Measurements from ENCODE around the gene CRKL.

CRKL gene

DNA sequence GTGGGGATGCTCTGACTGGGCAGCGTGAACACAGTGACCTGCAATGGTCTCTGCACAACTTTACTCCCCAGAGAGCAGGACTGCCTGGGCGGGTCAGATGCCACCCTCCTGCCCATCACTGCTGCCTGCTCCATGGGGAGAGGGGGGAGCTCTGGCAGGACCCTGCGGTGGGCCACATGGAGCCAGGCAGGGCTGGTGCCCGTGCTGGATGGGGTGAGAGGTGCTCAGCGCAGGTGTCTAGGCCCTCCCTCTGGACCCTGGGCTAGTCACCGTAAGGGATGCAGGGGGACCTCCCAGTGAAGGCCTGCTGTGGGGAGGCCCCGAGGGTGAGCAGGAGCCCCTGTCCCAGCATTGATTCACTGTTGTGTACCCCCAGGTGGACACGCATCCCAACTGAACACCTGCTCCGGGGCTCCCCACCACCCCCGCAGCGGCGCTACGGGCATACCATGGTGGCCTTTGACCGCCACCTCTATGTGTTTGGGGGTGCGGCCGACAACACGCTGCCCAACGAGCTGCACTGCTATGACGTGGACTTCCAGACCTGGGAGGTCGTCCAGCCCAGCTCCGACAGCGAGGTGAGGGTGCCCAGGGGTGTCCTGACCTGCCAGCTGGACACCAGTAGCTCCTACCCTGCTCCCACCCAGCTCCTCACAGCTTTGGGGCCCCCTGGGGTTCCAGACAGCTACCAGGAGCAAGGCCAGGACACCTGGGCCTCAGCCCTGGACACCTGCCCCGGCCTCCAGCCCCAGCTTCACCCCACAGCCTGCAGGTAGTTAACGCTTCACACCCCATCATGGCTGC lies 74.2 kb downstream of the CRKL start:
- H3K4me3 ChIP-seq (replicated peaks in 1 of 2; ENCODE audit: low read depth in 2 of 2, low read length in 2 of 2), result no peak overlapping the region
- no peak for DNase-seq (ENCODE audit: low read depth in 2 of 2)
- TF ChIP-seq, protein P1, sequence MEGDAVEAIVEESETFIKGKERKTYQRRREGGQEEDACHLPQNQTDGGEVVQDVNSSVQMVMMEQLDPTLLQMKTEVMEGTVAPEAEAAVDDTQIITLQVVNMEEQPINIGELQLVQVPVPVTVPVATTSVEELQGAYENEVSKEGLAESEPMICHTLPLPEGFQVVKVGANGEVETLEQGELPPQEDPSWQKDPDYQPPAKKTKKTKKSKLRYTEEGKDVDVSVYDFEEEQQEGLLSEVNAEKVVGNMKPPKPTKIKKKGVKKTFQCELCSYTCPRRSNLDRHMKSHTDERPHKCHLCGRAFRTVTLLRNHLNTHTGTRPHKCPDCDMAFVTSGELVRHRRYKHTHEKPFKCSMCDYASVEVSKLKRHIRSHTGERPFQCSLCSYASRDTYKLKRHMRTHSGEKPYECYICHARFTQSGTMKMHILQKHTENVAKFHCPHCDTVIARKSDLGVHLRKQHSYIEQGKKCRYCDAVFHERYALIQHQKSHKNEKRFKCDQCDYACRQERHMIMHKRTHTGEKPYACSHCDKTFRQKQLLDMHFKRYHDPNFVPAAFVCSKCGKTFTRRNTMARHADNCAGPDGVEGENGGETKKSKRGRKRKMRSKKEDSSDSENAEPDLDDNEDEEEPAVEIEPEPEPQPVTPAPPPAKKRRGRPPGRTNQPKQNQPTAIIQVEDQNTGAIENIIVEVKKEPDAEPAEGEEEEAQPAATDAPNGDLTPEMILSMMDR (IDR thresholded peaks at IDR 0.05; ENCODE audit: low read depth, low read length), result no peak

DNA sequence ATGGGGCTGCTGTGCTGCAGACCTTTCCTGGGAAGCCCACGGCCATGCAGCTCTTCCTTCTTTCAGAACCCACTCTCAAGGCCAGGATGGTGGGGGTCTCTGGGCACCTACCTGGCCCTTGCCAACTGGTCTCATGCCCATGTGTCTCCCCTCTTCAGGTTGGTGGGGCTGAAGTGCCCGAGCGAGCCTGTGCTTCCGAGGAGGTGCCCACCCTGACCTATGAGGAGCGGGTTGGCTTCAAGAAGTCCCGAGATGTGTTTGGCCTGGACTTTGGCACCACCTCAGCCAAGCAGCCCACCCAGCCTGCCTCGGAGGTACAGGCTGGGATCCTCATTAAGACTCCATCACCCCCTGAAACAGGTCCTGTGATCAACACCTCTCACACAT lies 74.8 kb downstream of the CRKL start:
- no peak overlapping the region for H3K4me3 ChIP-seq (replicated peaks in 1 of 2; ENCODE audit: low read depth in 2 of 2, low read length in 2 of 2)
- no peak for DNase-seq (ENCODE audit: low read depth in 2 of 2)
- TF ChIP-seq, protein P1 (IDR thresholded peaks at IDR 0.05; ENCODE audit: low read depth, low read length), result no peak

DNA sequence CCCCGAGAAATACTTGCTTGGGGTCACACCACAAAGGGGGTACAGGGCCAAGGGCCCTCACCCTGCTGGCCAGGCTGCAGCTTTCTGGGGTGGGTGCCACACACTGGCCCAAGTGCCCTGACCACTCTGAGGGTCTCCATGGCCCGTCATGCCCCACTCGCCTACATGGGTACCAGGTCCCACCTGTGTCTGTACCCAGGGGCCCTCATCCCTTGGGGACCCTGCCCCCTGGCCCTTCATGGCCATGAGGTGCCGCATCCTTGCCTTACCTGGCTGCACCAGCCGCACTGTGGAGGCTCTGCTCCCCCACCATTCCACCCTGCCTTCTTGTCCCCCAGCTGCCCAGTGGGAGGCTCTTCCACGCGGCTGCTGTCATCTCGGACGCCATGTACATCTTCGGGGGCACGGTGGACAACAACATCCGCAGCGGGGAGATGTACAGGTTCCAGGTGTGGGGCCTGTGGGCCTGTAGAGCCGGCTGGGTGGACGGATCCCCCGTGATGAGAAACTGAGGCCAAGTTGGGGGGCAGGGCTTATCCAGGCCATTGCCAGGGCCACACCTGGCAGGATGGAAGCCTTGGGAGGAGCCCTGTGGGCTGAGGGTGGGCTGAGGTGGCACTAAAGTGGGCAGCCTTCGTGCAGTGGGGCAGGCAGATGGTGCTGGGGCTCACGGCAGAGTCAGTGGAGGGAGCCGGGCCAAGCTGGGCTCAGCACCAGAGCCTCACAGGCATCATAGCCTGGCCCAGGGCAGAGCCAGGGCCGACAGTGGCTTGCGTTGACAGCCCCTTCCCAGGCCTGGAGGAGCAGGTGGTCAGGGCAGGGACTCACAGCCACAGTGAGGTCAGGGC lies 75.5 kb downstream of the CRKL start:
- DNase-seq (ENCODE audit: low read depth in 2 of 2), result no peak
- H3K4me3 ChIP-seq (replicated peaks in 1 of 2; ENCODE audit: low read depth in 2 of 2, low read length in 2 of 2), result no peak overlapping the region
- TF ChIP-seq, protein P1 (IDR thresholded peaks at IDR 0.05; ENCODE audit: low read depth, low read length), result no peak

DNA sequence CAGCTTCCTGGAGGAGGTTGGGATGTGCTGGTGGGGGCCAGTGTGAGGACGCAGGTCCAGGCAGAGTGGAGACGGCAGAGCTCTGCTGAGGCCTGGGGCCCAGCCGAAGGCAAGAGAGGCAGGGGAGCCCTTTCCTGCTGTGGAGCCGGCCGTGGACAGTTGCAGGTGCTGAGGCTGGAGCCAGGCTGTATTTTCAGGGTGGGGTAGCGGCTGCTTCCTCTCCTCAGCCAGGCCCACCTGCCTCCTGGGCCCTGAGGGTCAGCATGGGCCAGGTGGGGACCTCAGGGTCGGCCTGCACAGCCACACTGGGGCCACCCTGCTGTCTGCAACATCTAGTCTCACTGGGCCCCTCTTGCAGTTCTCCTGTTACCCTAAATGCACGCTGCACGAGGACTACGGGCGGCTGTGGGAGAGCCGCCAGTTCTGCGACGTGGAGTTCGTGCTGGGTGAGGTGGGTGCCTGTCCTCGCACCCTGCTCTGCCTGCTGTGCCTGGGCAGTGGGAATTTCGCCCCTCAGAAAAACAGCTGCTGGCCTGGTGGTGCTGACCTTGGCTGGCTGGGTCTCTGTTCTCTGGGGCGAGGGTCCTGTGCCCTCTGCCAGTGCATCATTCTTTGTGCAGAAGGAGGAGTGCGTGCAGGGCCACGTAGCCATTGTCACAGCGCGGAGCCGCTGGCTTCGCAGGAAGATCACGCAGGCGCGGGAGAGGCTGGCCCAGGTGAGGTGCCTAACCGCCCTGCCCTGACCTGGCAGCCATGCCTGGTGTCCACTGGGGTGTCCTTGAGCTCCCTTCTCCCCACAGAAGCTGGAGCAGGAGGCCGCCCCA lies 76.3 kb downstream of the CRKL start:
- no peak overlapping the region for H3K4me3 ChIP-seq (replicated peaks in 1 of 2; ENCODE audit: low read depth in 2 of 2, low read length in 2 of 2)

DNA sequence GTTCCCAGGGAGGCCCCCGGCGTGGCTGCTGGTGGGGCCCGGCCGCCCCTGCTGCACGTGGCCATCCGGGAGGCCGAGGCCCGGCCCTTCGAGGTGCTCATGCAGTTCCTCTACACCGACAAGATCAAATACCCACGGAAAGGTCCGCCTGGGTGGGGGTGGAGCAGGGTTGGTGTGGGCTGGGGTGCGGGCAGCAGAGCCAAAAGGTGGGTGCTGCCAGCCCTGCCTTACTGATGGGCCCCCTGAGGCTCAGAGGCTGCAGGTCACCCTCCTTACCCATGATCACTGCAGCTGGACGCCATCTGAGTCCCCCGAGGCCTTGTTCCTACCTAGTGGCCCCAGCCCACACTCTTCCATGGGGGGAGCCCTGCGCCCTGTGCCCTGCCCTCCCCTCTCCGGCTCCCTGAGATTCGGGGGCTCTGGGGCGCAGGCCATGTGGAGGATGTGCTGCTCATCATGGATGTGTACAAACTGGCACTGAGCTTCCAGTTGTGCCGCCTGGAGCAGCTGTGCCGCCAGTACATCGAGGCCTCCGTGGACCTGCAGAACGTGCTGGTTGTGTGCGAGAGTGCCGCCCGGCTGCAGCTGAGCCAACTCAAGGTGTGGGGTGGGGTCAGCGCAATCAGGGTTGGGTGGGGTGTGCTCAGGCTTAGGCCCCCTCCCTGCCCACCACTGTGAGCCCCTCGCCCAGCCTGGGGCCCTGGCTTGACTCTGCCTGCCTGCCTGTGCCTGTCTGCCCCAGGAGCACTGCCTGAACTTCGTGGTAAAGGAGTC lies 77.1 kb downstream of the CRKL start:
- TF ChIP-seq, protein P1 (IDR thresholded peaks at IDR 0.05; ENCODE audit: low read depth, low read length), result no peak
- DNase-seq (ENCODE audit: low read depth in 2 of 2), result no peak
- H3K4me3 ChIP-seq (replicated peaks in 1 of 2; ENCODE audit: low read depth in 2 of 2, low read length in 2 of 2), result no peak overlapping the region

More for the DNA sequence above, 76.3 kb downstream of the CRKL start:
- DNase-seq (ENCODE audit: low read depth in 2 of 2), result no peak
- TF ChIP-seq, protein P1 (IDR thresholded peaks at IDR 0.05; ENCODE audit: low read depth, low read length), result no peak

DNA sequence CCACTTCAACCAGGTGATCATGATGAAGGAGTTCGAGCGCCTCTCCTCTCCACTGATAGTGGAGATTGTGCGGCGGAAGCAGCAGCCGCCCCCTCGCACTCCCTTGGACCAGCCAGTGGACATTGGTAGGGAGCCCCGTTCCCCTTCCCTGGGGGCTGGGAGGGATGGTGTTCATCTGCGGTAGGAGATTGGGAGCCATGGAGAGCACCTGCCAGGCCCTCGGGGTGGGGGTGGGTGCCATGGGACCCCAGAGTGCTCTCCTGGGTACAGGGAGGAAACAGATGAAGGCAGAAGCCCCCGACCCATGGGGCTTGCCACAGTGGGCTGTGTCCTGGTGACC lies 77.7 kb downstream of the CRKL start:
- no peak for DNase-seq (ENCODE audit: low read depth in 2 of 2)
- TF ChIP-seq, protein P1 (IDR thresholded peaks at IDR 0.05; ENCODE audit: low read depth, low read length), result no peak
- H3K4me3 ChIP-seq (replicated peaks in 1 of 2; ENCODE audit: low read depth in 2 of 2, low read length in 2 of 2), result no peak overlapping the region
